HepG2 (cell line): Measurements from ENCODE around the gene NRL. TPM values are rescaled to one million over a fixed set of nuclear protein-coding genes. Genes with fewer than 3 reads are reported as not detected.

Source experiments
- CEBPZ ChIP-seq: IDR thresholded peaks from 2 replicates; pipeline ENCODE4 v1.6.1; 2012; ENCODE audit warnings: low read length, improper control_type of control experiment
- GMEB1 ChIP-seq: sonication (generic); formaldehyde crosslinking; IDR thresholded peaks from 2 replicates; pipeline ENCODE4 v1.5.1; 2020; ENCODE audit warnings: missing genetic modification reagents, mild to moderate bottlenecking, borderline replicate concordance
- HNRNPK ChIP-seq: fragments of 200-400 bp; formaldehyde crosslinking; IDR thresholded peaks from 2 replicates; pipeline ENCODE4 v1.6.1; 2018; ENCODE audit warnings: low read length, low read depth, moderate library complexity, mild to moderate bottlenecking; ENCODE audit not compliant: poor library complexity, severe bottlenecking
- HOXA9 ChIP-seq: sonication (generic); formaldehyde crosslinking; IDR thresholded peaks from 2 replicates; pipeline ENCODE4 v1.8.1; 2022; ENCODE audit warnings: missing genetic modification reagents, mild to moderate bottlenecking, moderate library complexity, borderline replicate concordance
- IRF1 ChIP-seq: sonication (generic); formaldehyde crosslinking; IDR thresholded peaks from 2 replicates; pipeline ENCODE4 v1.4.0; 2020; ENCODE audit warnings: low read depth, mild to moderate bottlenecking, missing genetic modification reagents
- KAT2B ChIP-seq: fragments of 150-350 bp; IDR thresholded peaks from 2 replicates; pipeline ENCODE4 v1.6.1; 2014; ENCODE audit warnings: low read depth, low read length, borderline replicate concordance
- MAZ ChIP-seq, 2 experiments: sonication (generic) in 1 of 2; formaldehyde crosslinking in 1 of 2; IDR thresholded peaks; 2 replicates each; pipeline versions ENCODE4 v1.5.0 to v1.6.1; 2012 to 2020; ENCODE audit warnings: low read depth in 2 of 2, mild to moderate bottlenecking in 2 of 2, borderline replicate concordance in 1 of 2, improper control_type of control experiment in 1 of 2, low read length in 1 of 2, missing genetic modification reagents in 1 of 2, moderate library complexity in 1 of 2
- PREB ChIP-seq: sonication (generic); formaldehyde crosslinking; IDR thresholded peaks from 2 replicates; pipeline ENCODE4 v1.4.0; 2020; ENCODE audit warnings: missing genetic modification reagents
- RBM39 ChIP-seq: fragments of 200-400 bp; formaldehyde crosslinking; IDR thresholded peaks from one replicate; pipeline ENCODE4 v1.6.1; 2018; ENCODE audit warnings: antibody characterized with exemption, mild to moderate bottlenecking, low read depth, low read length; ENCODE audit not compliant: poor library complexity, severe bottlenecking
- TFE3 ChIP-seq: IDR thresholded peaks from 2 replicates; pipeline ENCODE4 v1.6.1; 2016
- ZBTB38 ChIP-seq: sonication (generic); formaldehyde crosslinking; IDR thresholded peaks from 2 replicates; pipeline ENCODE4 v1.5.1; 2020; ENCODE audit warnings: mild to moderate bottlenecking, missing genetic modification reagents
- ZNF264 ChIP-seq: sonication (generic); formaldehyde crosslinking; IDR thresholded peaks from 2 replicates; pipeline ENCODE4 v1.4.0; 2020; ENCODE audit warnings: missing genetic modification reagents
- ZNF576 ChIP-seq: sonication (generic); formaldehyde crosslinking; IDR thresholded peaks from 2 replicates; pipeline ENCODE4 v1.4.0; 2020; ENCODE audit warnings: mild to moderate bottlenecking, missing genetic modification reagents
- ZNF615 ChIP-seq: sonication (generic); formaldehyde crosslinking; IDR thresholded peaks from 2 replicates; pipeline ENCODE4 v1.5.0; 2020; ENCODE audit warnings: mild to moderate bottlenecking, missing genetic modification reagents, borderline replicate concordance
- ZNF780A ChIP-seq: sonication (generic); formaldehyde crosslinking; IDR thresholded peaks from 2 replicates; pipeline ENCODE4 v1.8.0; 2022; ENCODE audit warnings: mild to moderate bottlenecking, missing genetic modification reagents, moderate library complexity
- ZSCAN5A ChIP-seq: sonication (generic); formaldehyde crosslinking; IDR thresholded peaks from 2 replicates; pipeline ENCODE4 v1.8.0; 2022; ENCODE audit warnings: mild to moderate bottlenecking, missing genetic modification reagents, borderline replicate concordance
- polyA plus RNA-seq, 8 experiments: library from polyadenylated mRNA; depleted of rRNA in 3 of 8; stranded (reverse) in 7 of 8; unstranded in 1 of 8; fragments of >200 nt; fragmentation: Illumina TruSeq in 4 of 8; extraction: Trizol in 4 of 8; gene quantifications; 2 replicates each; pipeline versions ENCODE4 v1.2.1 to v1.2.3, GENCODE V29; 2011 to 2016; ENCODE audit warnings: low read depth in 4 of 8, missing spikeins in 1 of 8, mixed read lengths in 1 of 8; ENCODE audit not compliant: insufficient read depth in 1 of 8
- total RNA-seq, 5 experiments: library from RNA; depleted of rRNA; stranded (reverse); fragments of >200 nt; fragmentation: Illumina TruSeq; extraction: Trizol; gene quantifications; 2 replicates each; pipeline ENCODE4 v1.2.3, GENCODE V29; 2016; ENCODE audit warnings: low read depth in 1 of 5

Gene NRL
- total and polyA plus RNA-seq, 2 of the 13 experiments (the other 11 are each of a cell fraction or from before 2014, with no cell fraction given): 2.5 to 4.7 TPM

GRCh38 chr14:24093207-24093900 is 21.4 kb downstream of the NRL start (continued):
- TF ChIP-seq PREB (CRISPR knock-in tag) (no peak), GMEB1 (no peak; the same call in 1 of the 2 replicates), ZNF576 (CRISPR knock-in tag) (0 out of 2 replicates have a peak, but pooled peaks have one; percentile 34), HOXA9 (CRISPR knock-in tag) (no peak), IRF1 (CRISPR knock-in tag) (0 out of 2 replicates have a peak, but pooled peaks have one; percentile 10), CEBPZ (no peak), TFE3 (CRISPR knock-in tag) (no peak), ZNF615 (CRISPR knock-in tag) (no peak), ZSCAN5A (CRISPR knock-in tag) (no peak), ZNF780A (CRISPR knock-in tag) (no peak), RBM39 (no peak), HNRNPK (no peak), ZBTB38 (CRISPR knock-in tag) (peak; percentile 67), ZNF264 (CRISPR knock-in tag) (0 out of 2 replicates have a peak, but pooled peaks have one; percentile 12), MAZ (IDR thresholded peaks at IDR 0.05; ENCODE audit: borderline replicate concordance, low read depth, low read length) (no peak), MAZ (CRISPR knock-in tag; IDR thresholded peaks at IDR 0.05; ENCODE audit: low read depth) (no peak), KAT2B (no peak)
